K562 (cell line): ENCODE results near the gene CYSRT1. TPM values are rescaled to one million over a fixed set of nuclear protein-coding genes. Genes with fewer than 3 reads are reported as not detected.
"Not testable (repeated sequence)": the region's sequence is repeated elsewhere in the genome, so short reads cannot be mapped to it uniquely, and the experiment has no call there.

Source experiments
- REST ChIP-seq, 2 experiments: fragments of 450-650 bp; formaldehyde crosslinking in 1 of 2; IDR thresholded peaks; 2 replicates each; pipeline versions ENCODE4 v1.4.0 to v1.6.1; 2014 to 2020; ENCODE audit warnings: mild to moderate bottlenecking in 2 of 2, borderline replicate concordance in 1 of 2, low read depth in 1 of 2
- polyA plus RNA-seq, 8 experiments: library from polyadenylated mRNA; depleted of rRNA in 4 of 8; stranded (reverse) in 5 of 8; unstranded in 3 of 8; fragments of >200 nt; fragmentation: Nextera tagmentation in 2 of 8; fragmentation: Illumina TruSeq in 1 of 8; extraction: Ambion mirVana in 2 of 8; extraction: Trizol in 1 of 8; gene quantifications; 2 replicates each; pipeline versions ENCODE4 v1.2.1 to v1.2.3, GENCODE V29; 2011 to 2014; ENCODE audit warnings: inconsistent platforms in 1 of 8, missing spikeins in 1 of 8
- total RNA-seq, 7 experiments: library from RNA; depleted of rRNA in 6 of 7; stranded (reverse); fragments of >200 nt in 6 of 7; fragmentation: Illumina TruSeq in 2 of 7; extraction: Trizol in 2 of 7; gene quantifications; 2 replicates each; pipeline versions ENCODE4 v1.2.1 to v1.2.3, GENCODE V29; 2011 to 2021; ENCODE audit warnings: low replicate concordance in 1 of 7
- TF ChIP-seq, protein P1 (sequence below), 3 experiments: fragments of 200-800 bp in 1 of 3; fragments of 250-450 bp in 1 of 3; fragments of 450-650 bp in 1 of 3; sonication (Bioruptor Pico) in 1 of 3; sonication (Bioruptor generic) in 1 of 3; formaldehyde crosslinking in 1 of 3; IDR thresholded peaks; 2 replicates each; pipeline versions ENCODE4 v1.6.1 to v1.8.0; 2016 to 2022; ENCODE audit warnings: mild to moderate bottlenecking in 2 of 3, missing genetic modification characterization in 2 of 3, missing compliant biosample characterization in 1 of 3, moderate library complexity in 1 of 3

CYSRT1 gene
- total and polyA plus RNA-seq, 9 of the 15 experiments (the other 6 are each of a cell fraction or from before 2014, with no cell fraction given), result 0.04 to 1.4 (median 0.42) TPM; not detected in 3

GRCh38 chr9:137262173-137262908, 37.4 kb downstream of the CYSRT1 start (continued):
- TF ChIP-seq REST (IDR thresholded peaks at IDR 0.05; ENCODE audit: borderline replicate concordance), result peak; percentile 37; the same call in 1 of the 2 replicates
- not testable (repeated sequence) for TF ChIP-seq REST (CRISPR knock-in tag; IDR thresholded peaks at IDR 0.05; ENCODE audit: low read depth)
- TF ChIP-seq, protein P1, sequence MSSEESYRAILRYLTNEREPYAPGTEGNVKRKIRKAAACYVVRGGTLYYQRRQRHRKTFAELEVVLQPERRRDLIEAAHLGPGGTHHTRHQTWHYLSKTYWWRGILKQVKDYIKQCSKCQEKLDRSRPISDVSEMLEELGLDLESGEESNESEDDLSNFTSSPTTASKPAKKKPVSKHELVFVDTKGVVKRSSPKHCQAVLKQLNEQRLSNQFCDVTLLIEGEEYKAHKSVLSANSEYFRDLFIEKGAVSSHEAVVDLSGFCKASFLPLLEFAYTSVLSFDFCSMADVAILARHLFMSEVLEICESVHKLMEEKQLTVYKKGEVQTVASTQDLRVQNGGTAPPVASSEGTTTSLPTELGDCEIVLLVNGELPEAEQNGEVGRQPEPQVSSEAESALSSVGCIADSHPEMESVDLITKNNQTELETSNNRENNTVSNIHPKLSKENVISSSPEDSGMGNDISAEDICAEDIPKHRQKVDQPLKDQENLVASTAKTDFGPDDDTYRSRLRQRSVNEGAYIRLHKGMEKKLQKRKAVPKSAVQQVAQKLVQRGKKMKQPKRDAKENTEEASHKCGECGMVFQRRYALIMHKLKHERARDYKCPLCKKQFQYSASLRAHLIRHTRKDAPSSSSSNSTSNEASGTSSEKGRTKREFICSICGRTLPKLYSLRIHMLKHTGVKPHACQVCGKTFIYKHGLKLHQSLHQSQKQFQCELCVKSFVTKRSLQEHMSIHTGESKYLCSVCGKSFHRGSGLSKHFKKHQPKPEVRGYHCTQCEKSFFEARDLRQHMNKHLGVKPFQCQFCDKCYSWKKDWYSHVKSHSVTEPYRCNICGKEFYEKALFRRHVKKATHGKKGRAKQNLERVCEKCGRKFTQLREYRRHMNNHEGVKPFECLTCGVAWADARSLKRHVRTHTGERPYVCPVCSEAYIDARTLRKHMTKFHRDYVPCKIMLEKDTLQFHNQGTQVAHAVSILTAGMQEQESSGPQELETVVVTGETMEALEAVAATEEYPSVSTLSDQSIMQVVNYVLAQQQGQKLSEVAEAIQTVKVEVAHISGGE (CRISPR knock-in tag; IDR thresholded peaks at IDR 0.05), result 0 out of 6 replicates have a peak, but pooled peaks of 1 of the 3 experiments have one; percentile 39
